PC-3 (cell line): ENCODE results near the gene RABL6.
"Not testable (repeated sequence)": the region's sequence is repeated elsewhere in the genome, so short reads cannot be mapped to it uniquely, and the experiment has no call there.

Experiments
- EZH2 ChIP-seq: fragments of 300-600 bp; sonication (generic); IDR thresholded peaks from one replicate; pipeline ENCODE4 v1.6.1; 2017; ENCODE audit warnings: antibody characterized with exemption, mild to moderate bottlenecking, low read length; ENCODE audit not compliant: unreplicated experiment
- TF ChIP-seq, protein P1 (sequence below): fragments of 300-600 bp; sonication (generic); conservative IDR thresholded peaks from 2 replicates; pipeline ENCODE4 v1.5.1; 2017; ENCODE audit warnings: antibody characterized with exemption, low read depth, mild to moderate bottlenecking, low read length

DNA sequence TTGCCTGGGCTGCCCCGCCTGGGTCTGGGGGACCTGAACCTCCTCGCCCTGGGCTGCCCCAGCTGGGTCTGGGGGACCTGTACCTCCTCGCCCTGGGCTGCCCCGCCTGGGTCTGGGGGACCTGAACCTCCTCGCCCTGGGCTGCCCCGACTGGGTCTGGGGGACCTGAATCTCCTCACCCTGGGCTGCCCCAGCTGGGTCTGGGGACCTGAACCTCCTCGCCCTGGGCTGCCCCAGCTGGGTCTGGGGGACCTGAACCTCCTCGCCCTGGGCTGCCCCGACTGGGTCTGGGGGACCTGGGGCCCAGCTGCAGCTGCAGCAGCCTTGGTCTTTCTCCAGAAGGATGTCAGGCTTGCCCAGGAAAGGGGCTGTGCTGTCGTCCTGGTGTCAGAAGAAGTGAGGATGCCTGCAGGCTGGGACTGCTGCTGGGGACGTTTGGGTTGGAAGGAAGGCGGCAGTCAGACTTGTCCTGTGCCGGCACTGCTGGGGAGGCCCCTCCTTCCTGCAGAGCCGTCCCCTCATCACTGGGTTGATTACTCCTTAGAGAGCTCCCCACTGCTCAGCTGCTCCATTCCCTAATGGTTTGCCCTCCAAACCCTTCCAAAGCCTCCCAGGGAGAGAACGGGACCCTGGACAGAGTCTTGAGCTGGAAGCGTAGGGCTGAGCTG is 25.8 kb downstream of the RABL6 start:
- TF ChIP-seq EZH2 = not testable (repeated sequence)
- TF ChIP-seq, protein P1, sequence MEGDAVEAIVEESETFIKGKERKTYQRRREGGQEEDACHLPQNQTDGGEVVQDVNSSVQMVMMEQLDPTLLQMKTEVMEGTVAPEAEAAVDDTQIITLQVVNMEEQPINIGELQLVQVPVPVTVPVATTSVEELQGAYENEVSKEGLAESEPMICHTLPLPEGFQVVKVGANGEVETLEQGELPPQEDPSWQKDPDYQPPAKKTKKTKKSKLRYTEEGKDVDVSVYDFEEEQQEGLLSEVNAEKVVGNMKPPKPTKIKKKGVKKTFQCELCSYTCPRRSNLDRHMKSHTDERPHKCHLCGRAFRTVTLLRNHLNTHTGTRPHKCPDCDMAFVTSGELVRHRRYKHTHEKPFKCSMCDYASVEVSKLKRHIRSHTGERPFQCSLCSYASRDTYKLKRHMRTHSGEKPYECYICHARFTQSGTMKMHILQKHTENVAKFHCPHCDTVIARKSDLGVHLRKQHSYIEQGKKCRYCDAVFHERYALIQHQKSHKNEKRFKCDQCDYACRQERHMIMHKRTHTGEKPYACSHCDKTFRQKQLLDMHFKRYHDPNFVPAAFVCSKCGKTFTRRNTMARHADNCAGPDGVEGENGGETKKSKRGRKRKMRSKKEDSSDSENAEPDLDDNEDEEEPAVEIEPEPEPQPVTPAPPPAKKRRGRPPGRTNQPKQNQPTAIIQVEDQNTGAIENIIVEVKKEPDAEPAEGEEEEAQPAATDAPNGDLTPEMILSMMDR = not testable (repeated sequence)
